ENCODE results near the gene COA8. TPM values are rescaled to one million over a fixed set of nuclear protein-coding genes. Genes with fewer than 3 reads are reported as not detected.

The COA8 gene
- total and polyA plus RNA-seq, 2 donors (not counting 3 experiments of a cell fraction or from before 2014, with no cell fraction given): 19.1 to 46.4 TPM

- DNase-seq (ENCODE audit: low read depth, low spot score): no peak
- Histone ChIP-seq H3K9me1 (replicated peaks; ENCODE audit: control insufficient read depth, extremely low read depth, insufficient read depth, low read length) (no peaks in the 10 kb centered on the region), H3K9me3 (replicated peaks; ENCODE audit: control insufficient read depth, insufficient read depth, low read length) (no peaks in the 10 kb centered on the region), H3K4me1 (ENCODE audit: control insufficient read depth, extremely low read depth, insufficient read depth, low read length) (no peaks in the 10 kb centered on the region), H3K4me2 (ENCODE audit: insufficient read depth, low read length) (no peak overlapping the region), H2AFZ (ENCODE audit: low read depth, low read length) (no peak overlapping the region), H3K27ac (ENCODE audit: insufficient read depth, low read depth, low read length) (no peak overlapping the region), H3K9ac (replicated peaks; ENCODE audit: extremely low read depth, insufficient read depth, low read length) (no peak overlapping the region), H3K36me3 (ENCODE audit: control insufficient read depth in 2 of 2, extremely low read depth in 1 of 2, insufficient read depth in 2 of 2, low read length in 2 of 2) (no peaks in the 10 kb centered on the region), H3K27me3 (ENCODE audit: control insufficient read depth in 2 of 2, insufficient read depth in 2 of 2, low read length in 2 of 2) (no peaks in the 10 kb centered on the region), H4K20me1 (replicated peaks; ENCODE audit: control insufficient read depth, extremely low read depth, insufficient read depth, low read length) (no peaks in the 10 kb centered on the region), H3K4me3 (replicated peaks in 1 of 3; ENCODE audit: insufficient read depth in 1 of 3, low read depth in 1 of 3, low read length in 3 of 3) (no peak overlapping the region), H3K79me2 (ENCODE audit: control insufficient read depth, insufficient read depth, low read length) (no peaks in the 10 kb centered on the region)
- ChIA-PET CTCF (interaction anchor here (1.1 to 14.4 kb wide), 4 partner anchors 20 to 437 kb away, joined by 3 to 209 read pairs (median 8); partner anchors contain the start of genes BAG5 and CKB), POLR2A (no interaction called here)
- no peak for TF ChIP-seq EZH2 (IDR thresholded peaks at IDR 0.05; ENCODE audit: borderline replicate concordance, low read depth, low read length, severe bottlenecking)
- TF ChIP-seq JUN (IDR thresholded peaks at IDR 0.05; ENCODE audit: borderline replicate concordance, insufficient read depth, insufficient read length, low read depth): no peak
- TF ChIP-seq POLR2AphosphoS5 (IDR thresholded peaks at IDR 0.05; ENCODE audit: insufficient read depth, low read depth, low read length): no peak
- no peak for TF ChIP-seq CTCF (IDR thresholded peaks at IDR 0.05; ENCODE audit: extremely low read depth in 1 of 2, insufficient read depth in 1 of 2, low read depth in 1 of 2, low read length in 2 of 2)
- TF ChIP-seq MAX (IDR thresholded peaks at IDR 0.05; ENCODE audit: insufficient read depth, insufficient read length): no peak
- TF ChIP-seq MYC (IDR thresholded peaks at IDR 0.05; ENCODE audit: low read depth, low read length): no peak
- TF ChIP-seq POLR2A (IDR thresholded peaks at IDR 0.05; ENCODE audit: low read depth, low read length): no peak
- TF ChIP-seq GATA2 (IDR thresholded peaks at IDR 0.05; ENCODE audit: insufficient read depth, insufficient read length, low read depth, low read length): no peak
- no peak for TF ChIP-seq FOS (IDR thresholded peaks at IDR 0.05; ENCODE audit: borderline replicate concordance, insufficient read depth, low read length)
- no TSS peak for BruUV-seq (replicated peaks)
- dilution Hi-C loops (cut with MboI; ENCODE audit: extremely low pct_ligation_motif_present, low sequenced_read_pairs): no loop called here
- no peak for FAIRE-seq
- intact Hi-C loops (cut with micrococcal nuclease): no loop called here
Observed at GRCh38 chr14:103541709-103542604, 20.8 kb upstream of the COA8 start.
